H1 (cell line): ENCODE data around the gene ZSCAN16. TPM values are rescaled to one million over a fixed set of nuclear protein-coding genes. Genes with fewer than 3 reads are reported as not detected.

ENCODE experiments used
- CTCF ChIA-PET: fragments of 300-600 bp; sonication (Branson Sonifier 250); formaldehyde crosslinking; loops from one replicate; lab custom pipeline; 2021; ENCODE audit not compliant: partially characterized antibody; lab: Charles Lee
- POLR2A ChIA-PET: fragments of 300-600 bp; sonication (Branson Sonifier 250); formaldehyde crosslinking; loops from one replicate; lab custom pipeline; 2021; ENCODE audit warnings: inconsistent platforms; ENCODE audit not compliant: partially characterized antibody; lab: Charles Lee
- DNase-seq, 2 experiments: peaks; one replicate each; pipeline versions ENCODE4 v3.0.0 to v3.0.0-alpha.2; 2010 to 2022; ENCODE audit warnings: low spot score in 2 of 2, low read depth in 1 of 2, mixed read lengths in 1 of 2
- FAIRE-seq: peaks from 2 replicates; lab custom pipeline; 2011; peaks lifted over from hg19 to GRCh38; lab: Jason Lieb, UNC
- H2AFZ ChIP-seq: 2 replicates; pipeline ENCODE4 v1.8.1; 2012; ENCODE audit warnings: low read length, inconsistent platforms
- H2AK5ac ChIP-seq: 2 replicates; pipeline ENCODE4 v1.6.1; 2013; ENCODE audit warnings: low read depth, low read length
- H2BK120ac ChIP-seq: replicated peaks from 2 replicates; pipeline ENCODE3; 2013; ENCODE audit warnings: low read depth, low read length, inconsistent platforms
- H2BK12ac ChIP-seq: 2 replicates; pipeline ENCODE4 v1.6.1; 2013; ENCODE audit warnings: low read depth, low read length
- H2BK15ac ChIP-seq: 2 replicates; pipeline ENCODE4 v1.6.1; 2013; ENCODE audit warnings: low read length
- H2BK20ac ChIP-seq: 2 replicates; pipeline ENCODE4 v1.6.1; 2013; ENCODE audit warnings: low read length
- H2BK5ac ChIP-seq: 2 replicates; pipeline ENCODE4 v1.6.1; 2013; ENCODE audit warnings: low read depth, low read length
- H3K14ac ChIP-seq: 2 replicates; pipeline ENCODE4 v1.6.1; 2013; ENCODE audit warnings: inconsistent platforms; ENCODE audit not compliant: insufficient read length
- H3K18ac ChIP-seq: 2 replicates; pipeline ENCODE4 v1.6.1; 2013; ENCODE audit warnings: low read length; ENCODE audit errors: extremely low read depth
- H3K23ac ChIP-seq: 2 replicates; pipeline ENCODE4 v1.6.1; 2013; ENCODE audit warnings: inconsistent platforms; ENCODE audit not compliant: insufficient read length
- H3K23me2 ChIP-seq: 2 replicates; pipeline ENCODE4 v1.6.1; 2013; ENCODE audit warnings: low read depth, low read length
- H3K27ac ChIP-seq: 2 replicates; pipeline ENCODE4 v1.6.1; 2011; ENCODE audit warnings: low read depth, low read length, inconsistent platforms
- H3K27me3 ChIP-seq, 4 experiments: replicated peaks in 1 of 4; 1 replicate in 1 of 4; 2 replicates in 3 of 4; pipeline versions ENCODE4 v1.6.1 to v1.8.1; 2011 to 2013; ENCODE audit warnings: low read length in 3 of 4, mild to moderate bottlenecking in 3 of 4, inconsistent platforms in 2 of 4, mixed read lengths in 2 of 4, moderate library complexity in 1 of 4; ENCODE audit not compliant: control insufficient read depth in 3 of 4, insufficient read depth in 3 of 4; ENCODE audit errors: extremely low read depth in 1 of 4
- H3K36me3 ChIP-seq, 4 experiments: 2 replicates each; pipeline versions ENCODE4 v1.6.1 to v1.8.1; 2011 to 2013; ENCODE audit warnings: mild to moderate bottlenecking in 4 of 4, low read length in 3 of 4, moderate library complexity in 2 of 4, control low read depth in 1 of 4, inconsistent platforms in 1 of 4; ENCODE audit not compliant: insufficient read depth in 4 of 4, control insufficient read depth in 2 of 4
- H3K4ac ChIP-seq: replicated peaks from 2 replicates; pipeline ENCODE3; 2013; ENCODE audit warnings: low read length, low read depth, mixed read lengths, inconsistent platforms; ENCODE audit not compliant: insufficient read length
- H3K4me1 ChIP-seq, 4 experiments: replicated peaks in 1 of 4; 1 replicate in 1 of 4; 2 replicates in 3 of 4; pipeline versions ENCODE4 v1.6.1 to v1.8.1; 2011 to 2013; ENCODE audit warnings: low read length in 3 of 4, inconsistent platforms in 2 of 4, mixed read lengths in 1 of 4; ENCODE audit not compliant: insufficient read depth in 4 of 4, control insufficient read depth in 3 of 4
- H3K4me2 ChIP-seq, 2 experiments: 2 replicates each; pipeline versions ENCODE4 v1.6.1 to v1.8.1; 2011 to 2013; ENCODE audit warnings: low read depth in 2 of 2, low read length in 2 of 2, control low read depth in 1 of 2, inconsistent platforms in 1 of 2, mild to moderate bottlenecking in 1 of 2; ENCODE audit not compliant: insufficient read depth in 1 of 2
- H3K4me3 ChIP-seq, 4 experiments: fragments of 200-600, 300-600 bp in 1 of 4; sonication (generic), shearing (Covaris generic), sonication (Bioruptor Twin) in 1 of 4; 2 replicates each; pipeline versions ENCODE4 v1.5.1 to v1.8.1; 2011 to 2016; ENCODE audit warnings: low read length in 4 of 4, low read depth in 3 of 4, control low read depth in 2 of 4, inconsistent platforms in 2 of 4, mild to moderate bottlenecking in 2 of 4, mixed read lengths in 1 of 4, moderate library complexity in 1 of 4; ENCODE audit not compliant: insufficient read depth in 2 of 4; ENCODE audit errors: extremely low read depth in 1 of 4
- H3K56ac ChIP-seq: replicated peaks from 2 replicates; pipeline ENCODE3; 2013; ENCODE audit warnings: low read depth, mild to moderate bottlenecking, mixed read lengths, low read length, inconsistent platforms; ENCODE audit not compliant: insufficient read length
- H3K79me1 ChIP-seq: 2 replicates; pipeline ENCODE4 v1.6.1; 2013; ENCODE audit warnings: low read depth, low read length, control low read depth
- H3K79me2 ChIP-seq, 2 experiments: 2 replicates each; pipeline versions ENCODE4 v1.6.1 to v1.8.1; 2012 to 2013; ENCODE audit warnings: low read length in 2 of 2, mild to moderate bottlenecking in 2 of 2, inconsistent platforms in 1 of 2; ENCODE audit not compliant: insufficient read depth in 2 of 2, control insufficient read depth in 1 of 2
- H3K9ac ChIP-seq, 4 experiments: replicated peaks in 1 of 4; 1 replicate in 1 of 4; 2 replicates in 3 of 4; pipeline versions ENCODE4 v1.6.1 to v1.8.1; 2011 to 2013; ENCODE audit warnings: low read depth in 3 of 4, low read length in 3 of 4, control low read depth in 2 of 4, mild to moderate bottlenecking in 2 of 4, moderate library complexity in 2 of 4, inconsistent platforms in 1 of 4; ENCODE audit errors: extremely low read depth in 1 of 4
- H3K9me3 ChIP-seq, 2 experiments: 2 replicates each; pipeline versions ENCODE4 v1.6.1 to v1.8.1; 2012 to 2013; ENCODE audit warnings: mild to moderate bottlenecking in 2 of 2, moderate library complexity in 2 of 2, control low read depth in 1 of 2, inconsistent platforms in 1 of 2, low read depth in 1 of 2, low read length in 1 of 2, mixed read lengths in 1 of 2; ENCODE audit not compliant: insufficient read depth in 2 of 2
- H4K20me1 ChIP-seq, 2 experiments: replicated peaks in 1 of 2; 2 replicates each; pipeline versions ENCODE3 to v1.8.1; 2011 to 2013; ENCODE audit warnings: inconsistent platforms in 2 of 2, low read length in 2 of 2, mild to moderate bottlenecking in 1 of 2; ENCODE audit not compliant: insufficient read depth in 2 of 2, control insufficient read depth in 1 of 2
- H4K5ac ChIP-seq: 2 replicates; pipeline ENCODE4 v1.6.1; 2013; ENCODE audit warnings: low read length, low read depth, mixed read lengths, inconsistent platforms; ENCODE audit not compliant: insufficient read length
- H4K8ac ChIP-seq: 2 replicates; pipeline ENCODE4 v1.8.0; 2013; ENCODE audit warnings: mild to moderate bottlenecking, moderate library complexity, low read length, inconsistent platforms; ENCODE audit not compliant: insufficient read depth; ENCODE audit errors: extremely low read depth
- H4K91ac ChIP-seq: replicated peaks from 2 replicates; pipeline ENCODE3; 2013; ENCODE audit warnings: low read length, mixed read lengths, inconsistent platforms; ENCODE audit not compliant: insufficient read length
- BRCA1 ChIP-seq: IDR thresholded peaks from 2 replicates; pipeline ENCODE4 v1.6.1; 2012; ENCODE audit warnings: low read depth, low read length, improper control_type of control experiment
- CBX5 ChIP-seq: fragments of 300-800, 300-1000 bp; sonication (generic); IDR thresholded peaks from 2 replicates; pipeline ENCODE4 v1.7.1; 2016; ENCODE audit warnings: antibody characterized with exemption, low read length, low read depth
- JUN ChIP-seq: IDR thresholded peaks from 2 replicates; pipeline ENCODE4 v1.6.1; 2011; ENCODE audit warnings: low read depth, mild to moderate bottlenecking, improper control_type of control experiment, low read length
- MAFK ChIP-seq: IDR thresholded peaks from 2 replicates; pipeline ENCODE4 v1.6.1; 2012; ENCODE audit warnings: low read depth, mild to moderate bottlenecking, improper control_type of control experiment, low read length
- WGBS, 2 experiments: shearing (Covaris generic) in 1 of 2; methylation state at CpG; one replicate each; pipeline versions ENCODE4 v1.1.6 to v1.1.7; 2013 to 2015; ENCODE audit warnings: low lambda C conversion rate in 2 of 2, mixed read lengths in 2 of 2, inconsistent platforms in 1 of 2, low coverage in 1 of 2, missing lambda C conversion rate in 1 of 2; ENCODE audit not compliant: insufficient replicate concordance in 2 of 2, insufficient coverage in 1 of 2, insufficient read length in 1 of 2; ENCODE audit errors: extremely low coverage in 1 of 2, missing lambda C conversion rate in 1 of 2; 5-methylcytosine and 5-hydroxymethylcytosine counted together
- polyA plus RNA-seq, 7 experiments: library from polyadenylated mRNA; depleted of rRNA in 3 of 7; stranded (reverse) in 5 of 7; unstranded in 2 of 7; fragments of >200 nt in 5 of 7; fragments of 200-250 nt in 2 of 7; gene quantifications; 1 replicate in 5 of 7; 2 replicates in 1 of 7; 4 replicates in 1 of 7; pipeline versions ENCODE4 v1.2.1 to v1.2.3, GENCODE V29; 2011 to 2013; ENCODE audit warnings: missing spikeins in 2 of 7, mixed read lengths in 2 of 7
- total RNA-seq: library from RNA; stranded (reverse); fragmentation: NEBNext Ultra II Directional; extraction: Animal tissue kit (Norgen Biotek cat#: 25700); gene quantifications from 2 replicates; pipeline ENCODE4 v1.2.1, GENCODE V29; 2021

ZSCAN16 gene
- total and polyA plus RNA-seq, 2 of the 8 experiments (the other 6 are each of a cell fraction or from before 2014, with no cell fraction given): 3.6 to 9.4 TPM

- no peak overlapping the region for H3K4me2 ChIP-seq
- no peak overlapping the region for H3K4ac ChIP-seq
- no peak overlapping the region for H3K23ac ChIP-seq
- H3K9me3 ChIP-seq: no peaks in the 10 kb centered on the region
- FAIRE-seq (no peak), DNase-seq (no peak)
- H3K14ac ChIP-seq: no peak overlapping the region
- H2BK12ac ChIP-seq: no peak overlapping the region
- H2BK15ac ChIP-seq: no peak overlapping the region
- H2AFZ ChIP-seq: no peak overlapping the region
- H4K5ac ChIP-seq: no peak overlapping the region
- no peak overlapping the region for H3K4me3 ChIP-seq
- no peak overlapping the region for H2BK120ac ChIP-seq
- CTCF ChIA-PET: no interaction called here
- H3K79me2 ChIP-seq: no peaks in the 10 kb centered on the region
- H3K27me3 ChIP-seq: peaks cover 0 to 4% (median 0%) of the 10 kb centered on the region in 4 experiments; a peak in 3 of 7 replicates
- no peaks in the 10 kb centered on the region for H3K79me1 ChIP-seq
- no peak overlapping the region for H4K8ac ChIP-seq
- H3K4me1 ChIP-seq: peaks cover 0 to 1% (median 0%) of the 10 kb centered on the region in 4 experiments; a peak in 1 of 7 replicates
- H3K23me2 ChIP-seq: no peaks in the 10 kb centered on the region
- H4K20me1 ChIP-seq: no peaks in the 10 kb centered on the region
- 0 out of 8 replicates have a peak, but pooled peaks cover 0 to 4% (median 0%) of the 10 kb centered on the region in 4 experiments for H3K36me3 ChIP-seq
- H4K91ac ChIP-seq: no peak overlapping the region
- H2AK5ac ChIP-seq: no peak overlapping the region
- H3K18ac ChIP-seq: no peak overlapping the region
- POLR2A ChIA-PET: no interaction called here
- no peak for TF ChIP-seq CBX5
- TF ChIP-seq MAFK: no peak
- no peak for TF ChIP-seq BRCA1
- no peak for TF ChIP-seq JUN
- WGBS, 2 experiments: 92% methylated on average over 4 of the region's 4 CpGs; no CpG with 5 or more reads in 1 of the 2 experiments
- H3K56ac ChIP-seq: no peak overlapping the region
- H3K9ac ChIP-seq: no peak overlapping the region
- H2BK5ac ChIP-seq: no peak overlapping the region
- H2BK20ac ChIP-seq: no peak overlapping the region
- H3K27ac ChIP-seq: no peak overlapping the region
Observed at GRCh38 chr6:28167068-28167467, 42.7 kb downstream of the ZSCAN16 start.
